Stimulated activated CD8-positive, alpha-beta memory T cell treated with anti-CD3 and anti-CD28 coated beads, Interleukin-4, amount 100 ng/mL, for 1 hour (primary cell): ENCODE measurements around the gene DLX4.

Source experiments
- DNase-seq, 2 donors: peaks; one replicate each; pipeline ENCODE4 v3.0.0-alpha.2; 2020; ENCODE audit warnings: low read depth in 2 of 2, low spot score in 1 of 2

The DLX4 gene

DNA sequence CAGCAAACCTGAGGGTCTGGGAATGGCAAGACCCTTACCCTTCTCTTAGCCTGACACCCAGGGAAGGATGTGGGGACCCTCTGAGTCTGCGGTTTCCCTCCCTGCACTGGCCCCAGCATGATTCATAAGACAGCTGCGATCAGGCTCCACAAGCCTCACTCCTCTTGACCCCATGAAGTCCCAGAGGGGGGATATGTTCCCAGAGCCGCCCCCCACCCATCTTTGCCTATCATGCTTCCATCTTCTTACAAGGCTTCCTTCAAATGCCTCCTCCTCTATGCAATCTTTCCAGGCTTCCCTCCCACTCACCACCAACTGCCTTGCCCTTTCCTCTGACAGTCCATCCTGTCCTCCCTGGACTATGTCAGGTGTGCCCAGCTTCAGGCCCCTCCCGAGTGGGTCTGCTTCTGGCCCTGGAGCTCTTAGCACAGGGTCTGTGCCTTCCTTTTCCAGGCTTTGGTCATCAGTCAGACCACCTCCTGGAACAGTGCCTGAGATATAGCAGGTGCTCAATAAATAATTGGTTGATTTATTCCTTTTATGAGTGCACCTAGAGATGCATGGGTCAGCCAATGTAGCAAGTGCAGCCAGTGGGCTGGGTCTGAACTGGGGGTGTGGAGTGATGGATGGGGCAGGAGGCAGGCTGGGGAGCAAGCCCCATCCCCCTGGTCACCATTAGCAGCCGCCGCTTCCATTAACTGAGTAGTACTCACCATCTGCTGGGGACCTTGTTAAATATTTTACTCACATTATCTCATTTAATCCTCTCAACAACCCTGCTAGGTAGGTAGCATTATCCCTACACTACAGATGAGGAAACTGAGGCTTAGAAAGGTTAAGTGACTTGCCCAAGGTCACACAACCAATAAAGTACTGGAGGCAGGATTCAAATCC lies 17.7 kb downstream of the DLX4 start:
- DNase-seq, result no peak

DNA sequence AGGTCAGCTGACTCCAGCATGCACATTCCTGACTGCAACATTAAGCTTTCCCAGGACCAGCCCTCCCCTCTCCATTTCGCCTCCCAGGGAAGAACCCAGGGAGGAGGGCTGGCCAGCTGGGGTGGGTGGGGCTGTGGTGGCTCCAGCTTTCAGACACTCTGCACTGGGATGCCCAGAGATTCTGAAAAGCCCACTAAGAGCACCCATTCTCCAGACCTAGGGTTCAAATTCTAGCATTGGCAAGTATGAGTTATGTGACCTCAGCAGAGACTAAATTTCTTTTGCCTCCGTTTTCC lies 18.2 kb downstream of the DLX4 start:
- DNase-seq, result no peak

DNA sequence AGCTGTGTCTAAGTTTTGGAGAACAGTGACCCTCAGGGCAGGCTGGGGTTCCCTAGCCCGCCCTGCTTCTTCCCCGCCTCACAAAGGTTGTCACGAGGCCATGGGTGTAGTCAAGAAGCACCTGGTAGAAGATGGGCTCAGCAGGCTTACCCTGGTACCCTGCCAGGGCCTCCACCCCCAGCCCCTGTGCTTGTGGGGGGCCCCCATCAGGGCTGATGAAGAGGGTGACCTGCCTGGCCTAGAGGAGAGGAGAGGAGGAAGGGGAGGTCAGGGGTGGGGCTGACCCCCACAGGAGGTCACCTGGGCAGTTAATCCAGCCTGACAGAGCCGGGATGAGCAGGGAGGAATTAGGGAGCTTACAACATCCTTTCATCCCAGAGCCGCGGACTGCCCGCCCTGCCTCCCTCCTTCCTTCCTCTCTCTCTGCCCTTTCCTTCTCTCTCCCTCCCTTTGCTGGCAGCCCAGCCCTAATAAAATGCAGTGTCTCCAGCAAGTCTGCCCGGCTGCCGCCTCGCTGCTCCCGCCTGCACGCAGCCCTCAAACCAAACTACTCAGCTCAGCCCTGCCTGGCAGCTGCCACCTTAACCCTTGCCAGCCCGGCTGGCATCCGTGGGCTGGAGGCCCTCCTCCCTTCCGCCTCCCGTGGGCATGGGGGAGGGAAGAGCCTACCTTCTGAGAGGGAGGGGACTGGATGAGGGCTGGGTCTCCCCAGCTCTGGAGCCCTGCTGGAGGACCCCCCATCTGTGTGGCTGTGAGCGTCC lies 18.9 kb downstream of the DLX4 start:
- DNase-seq, result no peak

DNA sequence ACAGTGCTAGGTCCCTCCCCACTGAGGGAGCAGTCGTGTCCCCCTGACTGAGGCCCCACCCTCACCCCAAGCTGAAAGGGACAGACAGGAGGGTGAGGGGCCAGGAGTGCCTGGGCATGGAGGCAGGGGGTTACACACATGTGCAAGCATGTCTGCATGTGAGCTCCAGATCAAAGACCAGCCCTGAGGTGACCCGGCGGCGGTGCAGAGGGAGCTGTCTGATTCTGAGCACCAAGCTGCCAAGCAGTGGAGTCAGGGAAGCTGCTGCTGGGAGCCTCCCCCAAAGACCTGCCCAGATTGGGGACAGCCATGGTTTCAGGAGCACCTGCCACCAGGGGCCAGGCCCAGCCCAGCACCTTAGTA lies 20.5 kb downstream of the DLX4 start:
- no peak for DNase-seq

DNA sequence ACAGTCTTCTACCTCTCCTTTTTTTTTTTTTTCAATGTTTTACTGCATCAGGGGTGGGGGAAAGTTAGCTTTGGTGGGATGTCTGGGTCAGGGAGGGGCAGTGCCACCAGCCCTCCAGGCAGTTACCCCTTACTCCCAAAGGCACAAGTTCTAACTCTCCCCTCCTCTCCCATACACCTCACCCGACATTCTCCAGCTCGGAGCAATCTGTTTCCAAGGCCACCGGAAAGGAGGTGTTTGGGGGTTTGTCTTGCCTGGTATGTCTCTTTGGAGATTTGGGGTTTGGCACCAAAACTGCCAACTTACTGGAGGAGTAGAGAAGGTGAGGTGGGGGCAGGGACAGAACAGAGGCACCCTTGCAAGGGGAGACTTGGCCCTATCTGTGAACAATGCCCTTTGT lies 21.3 kb downstream of the DLX4 start:
- DNase-seq, result no peak

DNA sequence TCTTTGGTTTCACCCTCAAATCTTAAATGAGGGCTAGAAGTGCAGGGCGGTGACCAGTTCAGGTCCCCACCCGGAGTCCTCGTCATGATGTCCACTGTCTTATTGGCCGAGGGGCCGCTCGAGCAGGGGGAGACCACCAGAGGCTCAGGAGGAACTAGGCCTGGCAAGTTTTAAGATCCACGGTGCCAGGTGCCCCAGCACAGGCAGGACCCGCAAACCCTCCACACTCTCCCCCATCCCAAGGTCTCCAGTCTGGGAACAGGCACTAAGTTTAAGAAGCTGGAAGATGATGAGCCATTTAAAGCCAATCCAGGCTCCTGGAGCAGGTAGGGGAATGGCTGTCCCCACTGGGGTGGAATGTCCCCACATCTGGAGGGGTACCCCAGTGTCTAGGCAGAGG lies 21.9 kb downstream of the DLX4 start:
- DNase-seq, result no peak

DNA sequence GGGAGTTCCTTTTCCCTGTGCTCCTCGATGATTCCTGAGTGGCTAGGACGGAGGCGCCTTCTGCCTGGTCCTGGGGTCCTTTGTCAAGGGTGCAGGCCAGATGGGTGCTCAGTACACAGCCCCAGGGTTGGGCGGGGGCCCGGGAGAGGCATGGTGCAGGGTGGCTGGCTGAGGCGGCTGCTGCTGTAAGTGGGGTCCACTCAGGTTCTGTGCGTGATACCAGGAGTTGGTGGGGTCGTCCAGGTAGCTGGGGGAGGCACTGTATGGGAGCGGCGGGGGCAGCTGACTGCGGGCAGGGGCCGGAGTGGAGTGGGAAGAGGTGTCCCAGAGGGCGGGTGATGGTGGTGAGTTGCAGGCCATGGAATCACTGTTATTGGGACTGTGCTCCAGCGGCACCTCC lies 22.4 kb downstream of the DLX4 start:
- no peak for DNase-seq

DNA sequence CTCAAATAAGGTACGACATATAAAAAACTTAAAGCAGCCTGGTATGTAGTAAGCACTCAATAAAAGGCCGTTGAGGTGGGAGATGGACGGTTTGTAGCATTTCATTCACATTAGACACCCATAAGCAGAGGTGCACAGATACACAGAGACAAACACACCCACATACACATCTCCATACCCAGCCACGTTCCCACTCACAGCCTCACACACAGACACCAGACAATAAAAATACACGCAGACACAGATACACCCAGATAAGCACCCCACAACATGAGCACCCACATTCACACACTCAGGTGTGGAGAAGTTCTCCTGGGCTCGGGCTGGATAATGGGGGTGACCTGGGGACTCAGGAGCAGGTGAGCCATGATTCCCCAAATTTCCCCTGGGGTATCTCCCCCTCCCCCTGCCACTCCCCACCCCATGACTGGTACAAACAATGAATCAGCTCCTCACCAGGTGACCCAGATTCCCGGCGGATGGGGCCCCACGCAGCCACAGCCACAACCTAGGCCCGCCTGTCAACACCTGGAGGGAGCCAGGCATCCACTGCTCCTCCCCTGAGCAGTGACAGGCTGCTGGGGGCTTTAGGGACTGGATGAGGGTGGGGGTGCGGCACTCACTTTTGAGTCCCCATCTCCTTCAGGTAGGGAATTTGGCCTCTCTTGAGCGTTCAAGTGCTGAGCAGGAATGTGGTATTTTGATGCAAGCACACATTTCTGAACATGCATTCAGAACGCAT lies 23.4 kb downstream of the DLX4 start:
- DNase-seq, result no peak

DNA sequence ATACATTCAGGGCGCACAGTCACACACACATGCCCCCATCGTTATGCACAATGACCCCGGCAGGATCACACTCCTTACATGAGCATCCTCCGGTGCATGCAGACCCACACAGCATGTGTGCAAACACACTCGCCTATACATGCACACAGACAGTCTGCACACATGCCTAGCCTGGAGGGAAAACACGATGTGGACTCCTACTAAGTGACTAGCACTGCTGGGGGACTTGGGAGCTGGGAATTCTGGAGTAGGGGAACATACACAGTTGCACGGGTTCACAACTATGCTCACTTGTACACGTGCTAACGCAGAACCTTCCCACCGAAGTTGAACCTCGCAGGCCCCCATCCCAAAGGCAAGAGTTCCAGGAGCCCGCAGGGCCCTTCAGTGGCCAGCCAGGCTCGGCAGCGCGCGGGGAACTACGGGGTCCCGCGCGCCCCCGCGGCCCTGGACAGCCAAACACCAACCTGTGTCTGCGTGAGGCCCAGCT lies 24.0 kb downstream of the DLX4 start:
- no peak for DNase-seq

DNA sequence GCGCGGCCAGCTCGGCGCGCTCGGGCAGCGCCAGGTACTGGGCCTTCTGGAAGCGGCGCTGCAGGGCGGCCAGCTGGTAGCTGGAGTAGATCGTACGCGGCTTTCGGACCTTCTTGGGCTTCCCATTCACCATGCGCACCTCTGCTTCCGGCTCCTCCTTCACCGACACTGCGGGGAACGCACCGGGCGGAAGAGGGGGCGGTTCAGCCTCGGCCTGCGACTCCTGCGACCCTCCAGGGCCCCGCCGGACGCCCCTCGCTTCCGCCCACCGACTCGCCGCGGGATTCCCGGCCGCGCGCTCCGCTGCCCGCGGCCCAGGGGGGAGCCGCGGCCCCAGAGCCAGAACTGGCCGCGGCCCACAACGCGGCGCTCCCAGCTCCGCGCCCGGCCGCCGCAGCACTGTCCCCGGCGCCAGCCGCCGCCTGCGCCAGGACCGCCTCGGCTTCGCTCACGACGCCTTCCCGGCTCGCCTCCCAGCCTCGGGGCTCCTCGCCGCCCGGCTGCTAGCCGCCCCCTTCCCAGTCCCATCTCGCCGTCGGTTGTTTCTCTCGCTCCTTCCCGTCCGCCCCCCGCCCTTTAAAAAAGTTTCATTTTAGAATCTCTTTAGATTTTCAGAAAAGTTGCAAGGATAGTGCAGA lies 24.6 kb downstream of the DLX4 start:
- DNase-seq, result no peak

DNA sequence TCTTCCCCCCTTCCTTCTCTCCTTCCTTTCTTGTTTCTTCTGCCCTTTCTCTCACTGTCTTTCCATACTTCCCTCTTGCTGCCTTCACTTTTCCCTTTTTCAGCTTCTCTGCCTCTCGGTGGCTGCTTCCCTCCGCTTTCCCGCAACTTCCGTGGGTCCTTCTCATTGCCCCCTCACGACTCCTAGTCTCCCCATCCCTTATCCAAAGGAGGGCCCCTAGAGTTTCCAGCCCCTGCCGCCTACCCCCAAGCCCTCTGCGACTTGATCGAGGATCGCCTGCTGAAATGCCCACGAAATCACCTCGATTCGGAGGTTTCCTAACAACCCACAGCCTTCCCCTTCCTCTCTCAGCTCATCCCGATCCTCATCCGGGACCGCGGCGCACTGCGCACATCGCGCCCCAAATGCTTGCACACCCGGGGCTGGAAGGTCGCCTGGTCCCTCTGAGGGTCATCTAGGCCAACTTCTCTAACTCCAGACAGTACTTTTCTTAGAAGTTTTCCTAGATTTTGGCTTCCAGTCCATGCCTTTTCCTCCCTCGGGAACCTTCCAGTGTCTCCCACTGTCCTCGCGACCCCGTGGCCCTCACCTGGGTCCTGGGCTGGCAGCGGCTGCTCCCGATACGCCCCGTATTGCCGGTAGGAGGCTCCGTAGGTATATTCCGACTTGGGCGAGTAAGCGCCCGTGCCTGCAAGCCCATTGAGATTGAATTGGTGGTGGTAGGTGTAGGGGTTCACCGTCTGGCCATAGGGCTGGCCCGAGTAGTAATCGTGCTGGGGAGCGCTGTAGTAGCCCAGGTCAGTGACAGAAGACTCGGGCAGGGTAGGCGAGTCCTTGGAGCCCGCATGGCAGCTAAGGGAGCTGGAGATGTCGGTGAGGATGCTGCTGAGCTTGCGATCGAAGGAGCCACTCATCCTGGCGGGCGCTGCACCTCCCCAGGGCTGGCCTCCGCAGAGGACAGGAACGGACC lies 25.4 kb downstream of the DLX4 start:
- no peak for DNase-seq

DNA sequence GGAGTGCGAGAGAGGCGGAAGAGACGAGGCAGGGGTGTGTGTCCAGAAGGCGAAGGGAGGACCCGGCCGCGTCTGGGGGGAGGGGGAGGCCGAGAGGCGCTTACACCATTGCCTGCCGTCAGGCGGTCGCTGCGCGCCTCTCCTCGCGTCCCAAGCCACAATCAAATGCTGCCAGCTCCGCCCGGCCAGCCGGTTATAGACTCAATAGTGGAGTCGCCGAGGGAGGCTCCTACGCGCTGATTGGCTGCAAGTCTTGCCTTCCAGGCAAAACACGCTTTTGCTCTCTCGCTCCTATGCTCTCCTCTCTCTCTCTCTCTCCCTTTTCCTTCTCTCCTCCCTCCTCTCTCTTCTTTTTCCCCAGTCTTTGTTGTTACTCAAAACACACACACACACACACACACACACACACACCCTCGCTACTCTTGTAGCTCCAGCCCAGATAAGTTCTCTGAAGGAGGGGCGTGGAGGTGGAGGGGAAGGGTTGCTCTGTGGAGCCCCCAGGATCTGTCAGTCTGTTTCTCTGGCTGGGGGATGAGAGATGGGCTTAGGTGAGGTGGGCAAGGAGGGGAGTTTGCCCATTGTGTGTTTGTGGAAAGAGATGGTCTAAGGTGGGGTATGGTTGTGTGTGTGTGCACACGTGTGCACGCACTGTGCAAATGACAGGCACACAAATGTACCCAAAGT lies 26.2 kb downstream of the DLX4 start, which contains the start of gene DLX3:
DLX3 (minus strand) TSS at position 170 of the 684 bp plus-strand sequence. CDS start 226 bp downstream, outside the sequence.
- DNase-seq, result no peak

DNA sequence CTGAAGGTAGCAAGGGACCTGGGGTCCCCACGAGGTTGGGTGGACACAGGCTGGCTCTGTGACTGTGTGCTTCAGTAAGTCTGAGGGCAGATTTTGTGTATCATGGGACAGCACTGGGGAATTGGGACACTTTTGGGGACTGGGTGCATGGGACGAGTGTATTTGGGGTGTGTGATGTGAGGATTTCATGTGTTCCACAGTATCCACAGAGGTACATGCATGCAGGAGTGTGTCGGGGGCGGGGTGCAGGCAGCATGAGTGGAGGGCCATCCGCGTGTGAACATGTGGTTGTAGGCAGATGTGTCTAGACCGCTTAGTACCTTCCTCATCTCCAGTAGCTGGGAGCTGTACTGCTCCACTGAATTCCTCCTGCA lies 27.1 kb downstream of the DLX4 start:
- no peak for DNase-seq

DNA sequence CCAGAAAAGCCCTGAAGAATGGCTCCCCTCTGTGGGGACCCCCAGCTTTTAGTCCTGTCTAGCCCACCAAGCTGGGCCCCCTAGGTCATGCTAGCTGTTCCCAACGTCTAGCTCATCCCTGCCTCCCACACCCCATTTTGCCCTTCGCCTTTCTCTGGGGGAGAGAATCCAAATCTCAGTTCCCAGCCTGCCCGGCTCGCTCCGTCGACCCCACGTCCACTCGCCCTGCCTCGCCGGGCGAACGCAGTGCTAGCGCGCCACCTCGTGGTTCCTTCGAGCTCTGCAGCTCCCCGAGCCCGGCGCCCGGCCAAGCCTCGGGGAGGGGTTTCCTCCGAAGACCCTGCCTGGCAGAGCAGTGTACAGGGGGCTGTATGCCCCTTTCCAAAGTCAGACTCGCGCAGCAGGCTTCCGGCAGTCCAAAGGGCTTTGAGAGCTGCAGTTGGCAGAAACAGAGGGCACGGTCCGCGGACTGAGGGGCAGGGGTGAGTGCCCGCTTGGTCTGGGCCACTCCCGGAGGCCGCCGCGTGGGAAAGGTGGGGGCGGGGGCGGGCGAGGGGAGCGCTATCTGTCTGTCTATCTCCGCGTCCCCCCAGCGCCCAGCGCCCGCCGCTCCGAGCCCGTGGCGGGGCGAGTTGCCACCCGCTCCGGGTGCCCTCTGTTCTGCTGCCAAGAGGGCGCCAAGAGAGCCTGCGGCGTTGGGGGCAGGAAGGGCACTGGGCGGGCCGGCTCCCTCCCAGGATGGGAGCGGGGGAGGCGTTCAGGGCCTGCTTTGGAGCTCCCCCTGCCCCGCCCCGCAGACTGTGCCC lies 27.7 kb downstream of the DLX4 start:
- peak; percentile 49 for DNase-seq

DNA sequence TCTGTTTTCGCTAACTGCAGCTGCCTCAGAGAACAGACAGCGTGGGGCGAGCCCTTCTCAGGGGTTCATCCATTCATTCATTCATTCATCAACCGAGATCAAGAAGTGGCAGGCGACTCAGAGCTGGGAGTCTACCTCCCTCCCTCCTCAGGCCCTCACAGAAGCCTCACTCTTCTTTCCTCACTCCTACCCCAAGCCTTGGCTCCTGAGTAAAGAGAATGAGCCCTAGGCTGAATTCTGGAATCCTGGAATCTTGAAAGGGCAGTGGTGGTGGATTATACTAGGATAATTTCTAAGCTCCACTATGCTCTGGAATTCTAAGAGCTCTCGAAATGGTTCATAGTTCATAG lies 28.3 kb downstream of the DLX4 start:
- no peak for DNase-seq

DNA sequence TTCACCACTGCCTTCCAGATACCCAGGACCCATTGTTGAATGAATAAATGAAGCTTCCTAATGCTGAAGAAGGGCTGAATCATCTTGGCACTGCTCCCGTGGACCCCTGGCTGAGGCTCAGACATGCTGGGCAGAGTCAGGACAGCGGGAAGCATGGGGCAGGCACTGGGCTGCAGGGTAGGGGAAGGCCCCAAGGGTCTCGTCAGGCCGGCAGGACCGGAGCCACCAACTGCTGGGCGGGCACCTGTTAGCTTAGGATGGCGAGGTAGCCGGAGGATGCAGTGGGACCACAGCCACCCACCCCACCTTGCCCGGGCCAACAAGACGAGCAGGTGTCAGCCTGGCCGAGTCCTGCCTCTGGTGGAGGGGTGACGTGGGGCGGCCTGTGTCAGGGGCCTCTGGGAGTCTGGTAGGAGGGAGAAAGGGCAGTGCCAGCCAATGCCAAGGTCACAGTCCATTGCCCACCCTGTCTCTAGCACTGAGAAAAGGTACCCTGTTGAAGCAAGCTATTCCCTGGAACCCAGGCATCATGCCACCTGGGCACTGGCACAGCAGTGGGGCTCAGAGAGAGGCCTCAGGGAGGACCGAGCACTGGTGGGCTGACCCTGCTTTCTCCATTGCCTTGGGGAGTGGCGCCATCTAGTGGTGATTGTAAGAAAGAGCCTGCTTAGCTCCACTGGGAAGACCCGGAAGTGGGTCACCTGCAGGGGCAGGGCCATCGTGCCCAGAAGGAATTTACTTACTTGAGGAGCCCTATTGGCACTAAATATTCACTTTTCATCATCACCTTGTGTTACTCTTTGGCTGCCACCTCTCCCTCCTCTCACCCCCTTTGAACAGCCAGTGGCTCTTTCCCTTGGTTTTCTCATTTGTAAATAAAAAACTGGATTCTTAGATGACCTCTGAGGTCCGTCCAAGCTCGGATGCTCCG lies 29.0 kb downstream of the DLX4 start:
- DNase-seq, result peak; percentile 63 to 67

DNA sequence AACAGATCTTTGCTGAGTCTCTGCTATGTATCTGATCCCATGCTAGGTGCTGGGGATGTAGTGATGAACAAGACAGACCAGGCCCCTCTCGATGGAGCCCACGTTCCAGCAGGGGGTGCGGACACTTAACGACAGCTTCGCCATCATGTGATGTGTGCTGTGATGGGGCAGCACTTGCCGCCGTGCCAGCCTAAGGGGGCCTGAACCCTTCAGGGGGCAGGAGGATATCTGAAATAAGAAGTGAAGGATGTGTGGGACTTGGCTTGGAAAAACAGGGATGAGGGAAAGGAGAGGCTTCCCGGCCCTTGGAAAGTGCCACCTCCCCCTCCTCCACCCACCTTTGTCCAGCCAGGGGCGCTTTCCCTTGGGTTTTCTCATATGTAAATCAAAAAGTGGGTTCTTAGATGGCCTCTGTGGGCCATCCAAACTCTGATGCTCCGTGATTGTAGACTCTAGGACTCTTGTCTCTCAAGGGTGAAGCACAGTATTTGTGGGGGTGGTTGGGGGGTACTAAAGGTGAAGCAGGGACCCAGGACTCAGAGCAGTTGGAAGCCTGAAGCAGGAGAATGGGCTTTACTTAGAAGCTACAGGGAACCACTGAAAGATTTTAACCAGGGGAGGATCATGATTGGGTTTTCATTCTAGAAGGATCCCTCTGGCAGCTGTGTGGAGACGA lies 30.0 kb downstream of the DLX4 start:
- DNase-seq, result no peak
